Caki2 (cell line): ENCODE data around the gene RALGPS1. TPM values are rescaled to one million over a fixed set of nuclear protein-coding genes. Genes with fewer than 3 reads are reported as not detected.
A peak's percentile ranks its signal among the peaks of the same experiment; 100 is the strongest.

ENCODE experiments used
- DNase-seq: peaks from one replicate; pipeline ENCODE4 v3.0.0-alpha.2; 2015; ENCODE audit warnings: low read depth
- in situ Hi-C: cut with HindIII; loops from 2 replicates; pipeline ENCODE4 v1.10.0; 2016; ENCODE audit warnings: low sequenced_read_pairs, low pct_unique_long_range_greater_than_20kb, mixed read lengths
- total RNA-seq: library from RNA; depleted of rRNA; stranded (reverse); fragments of >200 nt; shearing (Covaris generic); gene quantifications from 2 replicates; pipeline ENCODE4 v1.2.3, GENCODE V29; 2014; ENCODE audit warnings: low replicate concordance

The RALGPS1 gene
- total RNA-seq, 1 experiment from 2014 or later = 0.95 TPM

- DNase-seq = no peak
- in situ Hi-C loops = no loop called here
Observed at GRCh38 chr9:127192744-127193143, 278.2 kb downstream of the RALGPS1 start.

GRCh38 chr9:127193483-127193882 is 278.9 kb downstream of the RALGPS1 start:
- no peak for DNase-seq
- in situ Hi-C loops = no loop called here

DNA sequence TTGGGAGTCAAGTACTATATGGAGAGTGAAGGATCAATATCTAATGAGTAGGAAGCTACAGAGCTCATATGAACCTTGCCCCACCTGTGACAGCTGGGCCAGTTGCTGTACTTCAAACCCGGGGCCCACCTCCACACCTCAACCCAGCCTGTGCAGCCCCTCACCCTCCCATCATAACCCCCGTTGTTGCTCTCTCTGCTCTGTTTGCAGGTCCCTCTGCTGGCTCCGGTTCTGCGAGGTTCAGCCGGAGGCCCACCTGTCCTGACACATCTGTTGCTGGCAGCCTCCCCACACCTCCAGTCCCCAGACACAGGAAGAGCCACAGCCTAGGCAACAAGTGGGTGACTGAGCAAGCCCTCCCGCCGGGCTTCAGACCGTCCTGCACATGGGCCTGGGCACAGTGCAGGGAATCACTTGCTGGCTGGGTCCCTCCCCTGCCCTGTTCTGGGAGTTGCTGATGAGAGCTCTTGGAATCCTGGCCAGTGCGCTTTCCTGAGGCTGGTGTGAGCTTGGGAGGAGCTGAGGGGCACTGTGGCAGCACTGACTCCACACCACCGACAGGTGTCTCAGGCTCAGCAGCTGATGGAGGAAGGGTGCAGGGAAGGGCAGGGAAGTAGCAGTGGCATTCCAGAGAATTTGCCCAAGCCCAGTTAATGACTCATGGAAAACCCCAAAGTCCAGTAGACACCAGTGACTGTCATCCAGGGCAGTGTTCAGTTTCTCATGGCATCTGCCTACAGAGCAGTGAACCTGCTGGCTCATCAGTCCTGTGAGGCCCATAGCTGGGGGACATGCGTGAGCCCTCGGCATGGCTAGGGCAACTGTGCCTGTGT is 280.5 kb downstream of the RALGPS1 start:
- in situ Hi-C loops = no loop called here
- DNase-seq = peak; percentile 82

GRCh38 chr9:127195976-127196825 is 281.6 kb downstream of the RALGPS1 start:
- in situ Hi-C loops = no loop called here
- DNase-seq = no peak

DNA sequence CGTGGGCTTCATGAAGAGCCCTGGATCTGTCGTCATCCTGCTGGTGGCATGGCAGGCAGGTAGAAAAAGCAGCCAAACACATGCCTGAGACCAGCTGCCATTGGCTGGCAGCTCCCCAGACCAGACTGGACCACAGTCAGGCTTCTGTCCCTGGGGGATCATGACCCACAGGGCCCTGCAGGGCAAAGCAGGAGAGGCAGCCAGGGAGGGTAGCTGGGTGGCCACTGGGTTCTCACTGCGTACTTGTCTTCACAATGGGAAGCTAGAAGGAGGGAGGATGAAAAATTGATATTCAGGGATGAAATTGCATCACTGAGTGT is 282.2 kb downstream of the RALGPS1 start:
- no peak for DNase-seq
- in situ Hi-C loops = no loop called here

- in situ Hi-C loops = no loop called here
- DNase-seq = no peak
Observed at GRCh38 chr9:127197186-127197860, 282.7 kb downstream of the RALGPS1 start.

DNA sequence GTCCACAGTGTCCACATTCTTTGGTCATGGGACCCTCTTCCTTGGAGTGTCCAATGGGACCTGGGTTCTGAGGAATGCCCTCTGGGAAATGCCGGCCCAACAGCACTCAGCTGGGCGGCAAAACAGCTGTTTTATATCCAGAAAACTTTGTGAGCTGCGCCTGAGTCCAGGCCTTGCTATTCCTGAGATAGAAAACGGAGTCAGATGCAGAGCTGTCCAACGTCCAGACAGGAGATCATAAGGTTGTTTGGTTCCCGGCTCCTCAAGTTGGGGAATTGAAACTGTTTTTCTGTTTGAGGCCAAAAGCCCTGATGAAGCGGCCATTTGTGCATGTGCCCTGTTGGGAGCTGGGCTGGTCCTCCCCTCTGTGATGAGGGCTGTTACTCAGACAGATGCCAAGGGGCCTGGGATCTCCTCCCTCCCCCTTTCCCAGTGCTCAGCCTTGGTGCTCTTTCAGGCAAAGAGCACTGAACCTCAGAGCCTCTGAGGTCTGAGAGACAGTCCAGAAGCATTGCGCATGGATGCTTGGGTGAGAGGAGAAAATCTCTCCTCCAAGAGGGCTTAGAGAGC is 283.4 kb downstream of the RALGPS1 start:
- no peak for DNase-seq
- in situ Hi-C loops = no loop called here

GRCh38 chr9:127198587-127198986 is 284.0 kb downstream of the RALGPS1 start:
- no peak for DNase-seq
- in situ Hi-C loops = no loop called here

DNA sequence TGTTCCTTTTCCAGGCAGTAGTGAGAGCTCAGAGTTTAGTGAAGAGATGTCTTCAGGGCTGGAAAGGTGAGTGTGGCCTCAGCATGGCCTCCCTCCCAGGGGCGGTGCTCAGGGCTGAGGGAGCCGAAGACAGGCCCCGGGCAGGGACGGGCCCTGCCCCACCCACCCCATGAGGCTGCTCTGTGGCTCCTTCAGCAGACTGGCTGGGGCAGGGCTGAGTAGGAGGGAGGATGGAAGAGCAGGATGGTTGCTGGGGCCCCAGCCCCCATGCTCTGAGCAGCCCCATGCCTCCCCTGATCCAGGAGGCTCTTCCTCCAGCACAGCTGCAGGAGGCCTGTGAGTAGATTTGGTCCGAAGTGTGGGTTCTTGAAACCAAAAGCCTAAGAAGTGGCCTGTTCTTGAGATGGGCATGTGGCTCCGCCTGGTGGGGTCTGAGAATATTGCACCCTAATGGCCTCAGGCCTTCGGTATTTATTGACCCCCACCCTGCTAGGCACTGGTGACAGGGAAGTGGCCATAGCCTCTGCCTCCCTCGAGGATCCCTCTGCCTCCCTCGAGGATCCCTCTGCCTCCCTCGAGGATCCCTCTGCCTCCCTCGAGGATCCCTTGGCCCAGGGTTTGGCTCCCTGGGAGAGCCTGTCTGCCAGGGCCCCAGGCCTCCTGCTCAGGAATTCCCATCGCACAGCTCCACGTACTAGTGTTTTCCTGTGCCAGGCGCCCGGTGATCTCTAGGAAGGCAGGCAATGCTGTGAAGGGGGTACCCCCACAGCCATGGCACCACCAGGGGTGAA is 284.6 kb downstream of the RALGPS1 start:
- in situ Hi-C loops = no loop called here
- DNase-seq = peak; percentile 55

DNA sequence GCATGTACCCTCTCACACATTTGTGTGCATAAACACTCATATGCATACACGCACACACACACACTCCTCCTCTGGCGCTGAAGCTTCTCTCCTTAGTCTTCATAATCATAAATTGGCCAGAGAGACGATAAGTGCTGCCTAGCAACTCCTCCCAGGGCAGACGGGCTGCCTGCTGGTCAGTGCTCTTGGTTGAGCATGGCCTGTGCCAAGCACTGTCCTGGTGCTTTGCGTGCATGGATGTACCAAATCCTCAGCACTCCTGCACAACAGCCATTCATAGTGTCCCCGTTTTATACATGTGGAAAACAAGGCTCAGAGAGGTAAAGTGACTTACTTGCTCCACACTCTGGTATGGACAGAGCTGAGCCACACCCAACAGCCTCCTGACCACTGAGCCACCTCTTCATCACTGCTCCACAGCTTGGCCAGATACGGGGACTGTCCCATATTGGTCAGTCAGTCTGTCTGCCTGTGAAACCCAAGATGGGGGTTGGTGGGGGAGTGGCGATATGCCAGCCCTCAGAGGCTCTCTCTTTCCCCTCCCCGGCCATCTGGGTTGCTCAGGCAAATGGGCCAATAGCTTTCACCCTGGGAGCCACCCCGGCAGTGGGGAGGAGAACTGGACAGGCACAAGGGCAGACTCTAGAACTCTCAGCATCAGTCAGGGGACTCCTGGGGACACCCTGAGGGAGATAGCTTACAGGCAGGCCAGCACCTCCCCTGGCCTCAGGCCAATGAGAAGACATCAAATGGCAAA is 285.7 kb downstream of the RALGPS1 start:
- in situ Hi-C loops = no loop called here

GRCh38 chr9:127201071-127201541 is 286.5 kb downstream of the RALGPS1 start:
- DNase-seq = no peak

More for the DNA sequence above, 285.7 kb downstream of the RALGPS1 start:
- DNase-seq = no peak

GRCh38 chr9:127201731-127202130 is 287.1 kb downstream of the RALGPS1 start:
- DNase-seq = no peak
- in situ Hi-C loops = no loop called here

More at GRCh38 chr9:127201071-127201541, 286.5 kb downstream of the RALGPS1 start:
- in situ Hi-C loops = no loop called here

DNA sequence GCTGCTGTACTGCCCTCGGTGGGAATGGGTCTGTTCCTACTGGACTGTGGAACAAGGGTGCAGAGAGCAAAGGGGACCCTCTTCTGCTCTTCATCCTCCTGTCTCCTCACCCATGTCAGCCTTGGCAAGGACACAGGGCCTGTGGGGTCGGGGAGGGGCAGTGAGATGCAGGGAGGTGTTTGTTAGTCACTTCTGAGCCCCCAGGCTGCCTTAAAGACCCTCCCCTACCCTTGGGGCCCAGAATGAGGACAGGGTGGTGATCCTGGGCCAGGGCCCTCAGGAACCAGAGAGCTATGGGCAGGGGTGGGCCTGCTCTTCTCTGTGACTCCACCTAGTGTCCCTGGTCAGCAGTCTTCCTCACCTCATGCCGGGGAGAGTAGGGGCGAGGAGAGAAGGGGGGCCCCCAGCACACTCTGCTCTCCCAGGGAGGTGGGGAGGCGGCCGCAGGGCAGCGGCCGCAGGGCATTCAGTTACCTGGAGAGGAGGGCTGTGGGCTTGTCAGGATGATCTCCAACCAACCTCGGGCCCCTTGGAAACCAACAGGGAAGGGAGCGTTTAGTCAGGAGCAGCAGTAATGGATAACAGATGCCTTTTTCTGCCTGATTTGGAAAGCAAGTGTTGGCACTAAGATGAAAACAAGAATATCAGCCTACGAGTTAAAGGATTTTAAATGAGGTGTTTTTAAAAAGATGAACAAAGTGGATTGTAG is 288.0 kb downstream of the RALGPS1 start:
- in situ Hi-C loops = no loop called here
- DNase-seq = no peak

- in situ Hi-C loops = no loop called here
- DNase-seq = no peak
Observed at GRCh38 chr9:127203681-127204327, 289.2 kb downstream of the RALGPS1 start.

- no peak for DNase-seq
- in situ Hi-C loops = no loop called here
Observed at GRCh38 chr9:127204771-127205470, 290.3 kb downstream of the RALGPS1 start.

DNA sequence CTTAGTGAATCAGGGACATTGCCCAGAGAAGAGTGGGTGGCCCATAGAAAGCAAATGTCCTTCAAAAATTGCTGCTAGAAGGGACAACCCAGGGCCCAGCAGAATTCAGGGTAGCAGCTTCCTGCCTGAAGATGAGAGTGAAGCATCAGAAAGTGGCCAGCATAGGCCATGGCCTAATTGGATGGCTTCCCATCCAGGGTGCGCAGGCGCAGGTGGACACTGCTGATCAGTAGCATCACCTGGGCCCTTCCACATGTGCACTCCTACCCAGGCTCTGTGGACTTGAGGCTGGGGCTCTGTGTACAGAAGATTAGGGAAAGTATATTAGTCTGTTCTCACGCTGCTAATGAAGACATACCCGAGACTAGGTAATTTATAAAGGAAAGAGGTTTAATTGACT is 291.4 kb downstream of the RALGPS1 start:
- DNase-seq = no peak
- in situ Hi-C loops = no loop called here
